ENCODE data around the gene SORL1. TPM values are rescaled to one million over a fixed set of nuclear protein-coding genes. Genes with fewer than 3 reads are reported as not detected.

SORL1 gene
- total and polyA plus RNA-seq, 9 of the 15 experiments (the other 6 are each of a cell fraction or from before 2014, with no cell fraction given): 0.01 to 0.66 TPM; not detected in 7

GRCh38 chr11:121655537-121656327 is 203.6 kb downstream of the SORL1 start (continued):
- TF ChIP-seq GTF2E2 (tag; IDR thresholded peaks at IDR 0.05): no peak
- peak; percentile 51 for TF ChIP-seq USF2 (CRISPR knock-in tag; IDR thresholded peaks at IDR 0.05)
- no peak for TF ChIP-seq MLLT1 (IDR thresholded peaks at IDR 0.05)
- TF ChIP-seq SMC3 (conservative IDR thresholded peaks at IDR 0.05; ENCODE audit: insufficient read depth, low read depth, low read length): peak; percentile 73
- TF ChIP-seq L3MBTL2 (IDR thresholded peaks at IDR 0.05): peak; percentile 91
- TF ChIP-seq HNRNPUL1 (IDR thresholded peaks at IDR 0.05; ENCODE audit: low read length): no peak
- TF ChIP-seq NCOA4 (IDR thresholded peaks at IDR 0.05; ENCODE audit: partially characterized antibody): no peak
- TF ChIP-seq PTRF (tag; IDR thresholded peaks at IDR 0.05): no peak
- peak; percentile 51; the same call in 1 of the 2 replicates for TF ChIP-seq RB1 (IDR thresholded peaks at IDR 0.05; ENCODE audit: low read depth)
- TF ChIP-seq, protein P1, sequence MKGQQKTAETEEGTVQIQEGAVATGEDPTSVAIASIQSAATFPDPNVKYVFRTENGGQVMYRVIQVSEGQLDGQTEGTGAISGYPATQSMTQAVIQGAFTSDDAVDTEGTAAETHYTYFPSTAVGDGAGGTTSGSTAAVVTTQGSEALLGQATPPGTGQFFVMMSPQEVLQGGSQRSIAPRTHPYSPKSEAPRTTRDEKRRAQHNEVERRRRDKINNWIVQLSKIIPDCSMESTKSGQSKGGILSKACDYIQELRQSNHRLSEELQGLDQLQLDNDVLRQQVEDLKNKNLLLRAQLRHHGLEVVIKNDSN (CRISPR knock-in tag; IDR thresholded peaks at IDR 0.05): peak; percentile 32; the same call in 1 of the 2 replicates
- TF ChIP-seq, protein P2, sequence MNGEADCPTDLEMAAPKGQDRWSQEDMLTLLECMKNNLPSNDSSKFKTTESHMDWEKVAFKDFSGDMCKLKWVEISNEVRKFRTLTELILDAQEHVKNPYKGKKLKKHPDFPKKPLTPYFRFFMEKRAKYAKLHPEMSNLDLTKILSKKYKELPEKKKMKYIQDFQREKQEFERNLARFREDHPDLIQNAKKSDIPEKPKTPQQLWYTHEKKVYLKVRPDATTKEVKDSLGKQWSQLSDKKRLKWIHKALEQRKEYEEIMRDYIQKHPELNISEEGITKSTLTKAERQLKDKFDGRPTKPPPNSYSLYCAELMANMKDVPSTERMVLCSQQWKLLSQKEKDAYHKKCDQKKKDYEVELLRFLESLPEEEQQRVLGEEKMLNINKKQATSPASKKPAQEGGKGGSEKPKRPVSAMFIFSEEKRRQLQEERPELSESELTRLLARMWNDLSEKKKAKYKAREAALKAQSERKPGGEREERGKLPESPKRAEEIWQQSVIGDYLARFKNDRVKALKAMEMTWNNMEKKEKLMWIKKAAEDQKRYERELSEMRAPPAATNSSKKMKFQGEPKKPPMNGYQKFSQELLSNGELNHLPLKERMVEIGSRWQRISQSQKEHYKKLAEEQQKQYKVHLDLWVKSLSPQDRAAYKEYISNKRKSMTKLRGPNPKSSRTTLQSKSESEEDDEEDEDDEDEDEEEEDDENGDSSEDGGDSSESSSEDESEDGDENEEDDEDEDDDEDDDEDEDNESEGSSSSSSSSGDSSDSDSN (IDR thresholded peaks at IDR 0.05; ENCODE audit: borderline replicate concordance in 1 of 2, low read depth in 2 of 2, low read length in 2 of 2): no peak
